SH-SY5Y (cell line): ENCODE data around the gene SUPT4H1.

ENCODE experiments used
- GATA2 ChIP-seq: IDR thresholded peaks from 2 replicates; pipeline ENCODE4 v1.6.1; 2011; ENCODE audit warnings: mild to moderate bottlenecking, low read depth, low read length
- GATA3 ChIP-seq: IDR thresholded peaks from 2 replicates; pipeline ENCODE4 v1.6.1; 2011; ENCODE audit warnings: low read depth, mild to moderate bottlenecking, low read length, moderate library complexity

Gene SUPT4H1

GRCh38 chr17:58373923-58374322 lies 21.9 kb upstream of the SUPT4H1 start:
- TF ChIP-seq GATA2 = no peak
- no peak for TF ChIP-seq GATA3

GRCh38 chr17:58373003-58373402 lies 21.0 kb upstream of the SUPT4H1 start:
- no peak for TF ChIP-seq GATA2
- no peak for TF ChIP-seq GATA3

GRCh38 chr17:58371300-58371950 lies 19.4 kb upstream of the SUPT4H1 start:
- no peak for TF ChIP-seq GATA2
- TF ChIP-seq GATA3 = no peak

- TF ChIP-seq GATA3 = no peak
- no peak for TF ChIP-seq GATA2
Observed at GRCh38 chr17:58370716-58371115, 18.7 kb upstream of the SUPT4H1 start.

- no peak for TF ChIP-seq GATA2
- TF ChIP-seq GATA3 = no peak
Observed at GRCh38 chr17:58370309-58370708, 18.3 kb upstream of the SUPT4H1 start.

GRCh38 chr17:58369214-58370031 lies 17.4 kb upstream of the SUPT4H1 start:
- TF ChIP-seq GATA2 (no peak), GATA3 (no peak)

- TF ChIP-seq GATA3 (no peak), GATA2 (no peak)
Observed at GRCh38 chr17:58368860-58369213, 16.8 kb upstream of the SUPT4H1 start.

GRCh38 chr17:58367461-58367860 lies 15.5 kb upstream of the SUPT4H1 start:
- no peak for TF ChIP-seq GATA3
- TF ChIP-seq GATA2 = no peak

GRCh38 chr17:58365980-58366595 lies 14.1 kb upstream of the SUPT4H1 start:
- no peak for TF ChIP-seq GATA2

GRCh38 chr17:58365185-58365979 lies 13.4 kb upstream of the SUPT4H1 start:
- TF ChIP-seq GATA2 (no peak), GATA3 (no peak)

- no peak for TF ChIP-seq GATA3
- TF ChIP-seq GATA2 = no peak
Observed at GRCh38 chr17:58364270-58364942, 12.4 kb upstream of the SUPT4H1 start.

- TF ChIP-seq GATA3 (no peak), GATA2 (no peak)
Observed at GRCh38 chr17:58363457-58364185, 11.6 kb upstream of the SUPT4H1 start.
